SU-DHL-6 (cell line): Measurements from ENCODE around the gene ANXA3.

Source experiments
- CTCF ChIP-seq: fragments of 200-600 bp; sonication (generic); IDR thresholded peaks from one replicate; pipeline ENCODE4 v1.5.1; 2017; ENCODE audit warnings: antibody characterized with exemption, mild to moderate bottlenecking, low read length, moderate library complexity; ENCODE audit not compliant: insufficient read depth, poor library complexity, severe bottlenecking
- EZH2phosphoT487 ChIP-seq: fragments of 200-600 bp; sonication (generic), shearing (Covaris generic); conservative IDR thresholded peaks from 2 replicates; pipeline ENCODE4 v1.6.1; 2018; ENCODE audit warnings: mild to moderate bottlenecking, antibody characterized with exemption, low read length, moderate library complexity, mixed read lengths

- TF ChIP-seq CTCF = no peak
- TF ChIP-seq EZH2phosphoT487 = no peak
These were observed 92.6 kb downstream of the ANXA3 start for GRCh38 chr4:78644063-78644691.
